Measurements from ENCODE around the gene ALDH5A1. TPM values are rescaled to one million over a fixed set of nuclear protein-coding genes. Genes with fewer than 3 reads are reported as not detected.

Gene ALDH5A1
- total RNA-seq, 1 donor from 2014 or later, result 14.7 TPM

DNA sequence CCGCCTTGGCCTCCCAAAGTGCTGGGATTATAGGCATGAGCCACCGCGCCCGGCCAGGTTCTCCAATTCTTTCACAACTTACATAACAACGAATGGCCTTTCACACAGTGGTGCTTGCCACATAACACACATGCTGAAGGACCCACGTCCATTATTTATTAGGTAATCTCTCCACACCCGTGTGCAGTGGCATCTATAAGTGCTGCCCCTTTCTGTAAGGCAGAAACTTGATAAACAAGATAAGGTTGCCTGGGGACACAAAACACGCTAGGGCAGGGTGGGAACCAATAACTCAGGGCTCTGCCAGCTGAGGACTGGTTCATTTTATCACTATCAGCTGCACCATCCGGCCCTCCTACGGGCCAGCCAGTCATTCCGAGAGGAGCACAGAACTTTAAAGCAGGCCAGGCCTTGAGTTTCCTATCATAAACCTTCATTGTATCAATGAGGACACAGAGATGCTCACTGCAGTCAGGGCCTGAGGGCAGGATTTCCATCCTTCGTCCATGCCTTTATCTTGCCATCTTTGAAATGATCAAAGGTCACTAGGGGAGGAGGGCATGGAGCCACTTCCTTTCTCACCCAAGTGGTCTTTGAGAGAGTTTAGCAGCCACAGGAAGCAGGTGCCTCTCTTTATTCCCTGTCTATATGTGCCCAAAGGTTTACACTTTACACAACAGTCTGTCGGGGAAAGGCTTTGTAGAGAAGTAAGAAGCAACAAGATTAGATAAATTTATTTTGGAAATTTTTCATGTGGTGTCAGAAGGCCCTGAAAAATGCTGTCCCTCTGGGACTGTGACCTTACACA lies 43.0 kb upstream of the ALDH5A1 start:
- no peaks in the 10 kb centered on the region for H3K9me3 Mint-ChIP-seq
- peaks cover 4% of the 10 kb centered on the region for H3K4me1 Mint-ChIP-seq (ENCODE audit: unreplicated experiment)
- H3K27me3 Mint-ChIP-seq, result no peaks in the 10 kb centered on the region
- no peaks in the 10 kb centered on the region for H3K36me3 Mint-ChIP-seq
- no peak overlapping the region for H3K4me3 Mint-ChIP-seq
- H3K27ac Mint-ChIP-seq, result peak overlapping the region; percentile 75
- TF ChIP-seq, protein P1, sequence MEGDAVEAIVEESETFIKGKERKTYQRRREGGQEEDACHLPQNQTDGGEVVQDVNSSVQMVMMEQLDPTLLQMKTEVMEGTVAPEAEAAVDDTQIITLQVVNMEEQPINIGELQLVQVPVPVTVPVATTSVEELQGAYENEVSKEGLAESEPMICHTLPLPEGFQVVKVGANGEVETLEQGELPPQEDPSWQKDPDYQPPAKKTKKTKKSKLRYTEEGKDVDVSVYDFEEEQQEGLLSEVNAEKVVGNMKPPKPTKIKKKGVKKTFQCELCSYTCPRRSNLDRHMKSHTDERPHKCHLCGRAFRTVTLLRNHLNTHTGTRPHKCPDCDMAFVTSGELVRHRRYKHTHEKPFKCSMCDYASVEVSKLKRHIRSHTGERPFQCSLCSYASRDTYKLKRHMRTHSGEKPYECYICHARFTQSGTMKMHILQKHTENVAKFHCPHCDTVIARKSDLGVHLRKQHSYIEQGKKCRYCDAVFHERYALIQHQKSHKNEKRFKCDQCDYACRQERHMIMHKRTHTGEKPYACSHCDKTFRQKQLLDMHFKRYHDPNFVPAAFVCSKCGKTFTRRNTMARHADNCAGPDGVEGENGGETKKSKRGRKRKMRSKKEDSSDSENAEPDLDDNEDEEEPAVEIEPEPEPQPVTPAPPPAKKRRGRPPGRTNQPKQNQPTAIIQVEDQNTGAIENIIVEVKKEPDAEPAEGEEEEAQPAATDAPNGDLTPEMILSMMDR (conservative IDR thresholded peaks at IDR 0.05), result no peak
- DNase-seq (ENCODE audit: extremely low spot score, unreplicated experiment), result no peak

DNA sequence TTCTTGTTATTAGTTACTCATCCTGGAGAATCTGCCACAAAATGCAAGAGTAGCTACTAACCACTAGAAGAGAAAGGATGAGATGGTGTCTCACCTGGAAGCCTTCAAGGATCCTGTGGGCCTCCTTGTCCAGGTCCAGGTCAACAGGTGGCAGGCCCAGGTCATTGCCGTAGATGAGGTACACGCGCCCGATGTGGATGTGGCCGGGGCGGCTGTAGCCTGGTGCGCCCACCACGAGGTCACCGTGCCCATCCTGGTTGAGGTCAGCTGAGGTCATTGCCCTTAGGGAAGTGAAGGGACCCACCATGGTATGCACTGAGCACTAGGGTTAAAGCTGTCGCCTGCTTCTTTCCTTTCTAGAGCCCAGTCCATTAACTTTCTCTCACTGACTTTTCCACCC lies 40.8 kb upstream of the ALDH5A1 start:
- Mint-ChIP-seq H3K9me3 (no peaks in the 10 kb centered on the region), H3K4me3 (no peak overlapping the region), H3K27ac (no peak overlapping the region), H3K4me1 (ENCODE audit: unreplicated experiment) (peaks cover 4% of the 10 kb centered on the region), H3K36me3 (peaks cover 3% of the 10 kb centered on the region), H3K27me3 (no peaks in the 10 kb centered on the region)
- no peak for DNase-seq (ENCODE audit: extremely low spot score, unreplicated experiment)
- TF ChIP-seq, protein P1 (conservative IDR thresholded peaks at IDR 0.05), result no peak

DNA sequence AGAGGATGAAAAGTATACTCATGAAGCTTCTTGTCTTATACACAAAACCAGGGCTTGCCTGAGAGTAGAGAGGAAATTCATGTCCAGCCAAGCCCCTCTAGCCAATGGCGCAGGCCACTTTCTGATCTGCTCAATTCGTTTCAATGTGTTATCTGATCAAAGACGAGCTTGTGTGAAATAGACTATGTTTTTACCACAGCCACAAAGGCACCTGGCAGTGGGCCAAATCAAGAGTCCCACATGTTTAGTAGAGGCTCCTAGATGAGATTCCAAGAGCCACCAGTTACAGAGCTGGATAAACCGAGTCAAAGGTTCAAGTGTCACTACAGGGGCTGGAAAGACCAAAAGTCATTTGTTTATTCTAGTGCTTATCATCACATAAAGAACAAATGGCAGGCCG lies 40.3 kb upstream of the ALDH5A1 start:
- Mint-ChIP-seq H3K27me3 (no peaks in the 10 kb centered on the region), H3K4me3 (no peak overlapping the region), H3K9me3 (no peaks in the 10 kb centered on the region), H3K36me3 (peaks cover 3% of the 10 kb centered on the region), H3K27ac (no peak overlapping the region), H3K4me1 (ENCODE audit: unreplicated experiment) (peaks cover 4% of the 10 kb centered on the region)
- DNase-seq (ENCODE audit: extremely low spot score, unreplicated experiment), result no peak
- TF ChIP-seq, protein P1 (conservative IDR thresholded peaks at IDR 0.05), result no peak

DNA sequence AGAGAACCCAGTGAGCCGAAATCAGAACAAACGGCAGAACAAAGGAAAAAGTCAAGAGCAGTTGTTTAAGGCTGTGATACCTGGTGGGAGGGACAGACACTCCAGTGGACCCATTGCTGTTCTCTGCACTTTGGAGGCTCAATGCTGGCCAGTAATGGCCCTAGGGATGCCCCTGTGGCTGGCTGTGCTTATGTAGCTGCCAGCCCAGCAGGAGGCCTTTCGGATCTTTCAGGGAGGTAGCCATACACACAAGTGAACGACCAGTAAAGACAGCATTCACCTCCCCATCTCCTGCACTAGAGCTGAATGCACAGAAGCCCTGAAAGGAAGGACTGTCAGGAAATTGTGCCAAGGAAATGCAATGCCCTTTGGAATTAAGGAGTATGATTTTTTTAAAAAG lies 39.7 kb upstream of the ALDH5A1 start:
- Mint-ChIP-seq H3K4me3 (no peak overlapping the region), H3K36me3 (peaks cover 3% of the 10 kb centered on the region), H3K4me1 (ENCODE audit: unreplicated experiment) (peaks cover 4% of the 10 kb centered on the region), H3K27ac (no peak overlapping the region), H3K27me3 (no peaks in the 10 kb centered on the region), H3K9me3 (no peaks in the 10 kb centered on the region)
- TF ChIP-seq, protein P1 (conservative IDR thresholded peaks at IDR 0.05), result no peak
- no peak for DNase-seq (ENCODE audit: extremely low spot score, unreplicated experiment)

DNA sequence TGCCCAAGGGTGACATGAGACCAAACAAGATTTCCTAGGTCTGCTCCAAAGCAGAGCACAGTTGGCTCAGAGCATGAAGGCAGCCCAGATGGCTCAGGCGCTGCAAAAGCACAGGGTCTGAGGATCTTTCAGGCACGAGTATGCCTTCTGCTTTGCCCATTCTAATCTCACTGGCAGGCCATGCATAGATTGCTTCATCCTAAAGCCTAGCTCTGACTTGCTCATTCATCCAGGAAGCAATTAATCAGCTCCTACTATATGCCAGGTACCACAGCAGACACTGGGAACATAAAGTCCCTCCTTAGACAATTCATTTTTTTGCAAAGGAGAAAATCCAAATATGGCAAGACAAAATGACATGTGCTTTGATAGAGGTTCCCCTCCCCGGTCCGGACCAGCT lies 36.6 kb upstream of the ALDH5A1 start:
- no peak overlapping the region for H3K4me3 Mint-ChIP-seq
- H3K4me1 Mint-ChIP-seq (ENCODE audit: unreplicated experiment), result no peaks in the 10 kb centered on the region
- no peak overlapping the region for H3K27ac Mint-ChIP-seq

More for the DNA sequence above, 36.6 kb upstream of the ALDH5A1 start:
- no peaks in the 10 kb centered on the region for H3K27me3 Mint-ChIP-seq
- DNase-seq (ENCODE audit: extremely low spot score, unreplicated experiment), result no peak
- no peaks in the 10 kb centered on the region for H3K9me3 Mint-ChIP-seq
- peaks cover 3% of the 10 kb centered on the region for H3K36me3 Mint-ChIP-seq
- TF ChIP-seq, protein P1 (conservative IDR thresholded peaks at IDR 0.05), result no peak
